ENCODE results near the gene CLUH.

Gene CLUH

GRCh38 chr17:2721603-2722002, 10.0 kb upstream of the CLUH start:
- no peak for DNase-seq (ENCODE audit: low read depth)

GRCh38 chr17:2719861-2720260, 8.3 kb upstream of the CLUH start:
- no peak for DNase-seq (ENCODE audit: low read depth)

- DNase-seq (ENCODE audit: low read depth), result no peak
Observed at GRCh38 chr17:2718150-2718938, 6.8 kb upstream of the CLUH start.

GRCh38 chr17:2716649-2717048, 5.1 kb upstream of the CLUH start:
- no peak for DNase-seq (ENCODE audit: low read depth)

- DNase-seq (ENCODE audit: low read depth), result no peak
Observed at GRCh38 chr17:2713881-2714280, 2.3 kb upstream of the CLUH start.

- DNase-seq (ENCODE audit: low read depth), result no peak
Observed at GRCh38 chr17:2712300-2713043, 908 bp upstream of the CLUH start.

- no peak for DNase-seq (ENCODE audit: low read depth)
Observed at GRCh38 chr17:2710803-2711607, 559 bp downstream of the CLUH start.

GRCh38 chr17:2710071-2710802, 1.3 kb downstream of the CLUH start:
- no peak for DNase-seq (ENCODE audit: low read depth)

GRCh38 chr17:2709183-2709661, 2.3 kb downstream of the CLUH start:
- DNase-seq (ENCODE audit: low read depth), result no peak

- DNase-seq (ENCODE audit: low read depth), result no peak
Observed at GRCh38 chr17:2708585-2709182, 2.9 kb downstream of the CLUH start.

GRCh38 chr17:2707721-2708584, 3.6 kb downstream of the CLUH start:
- no peak for DNase-seq (ENCODE audit: low read depth)

GRCh38 chr17:2706911-2707510, 4.6 kb downstream of the CLUH start:
- no peak for DNase-seq (ENCODE audit: low read depth)

- no peak for DNase-seq (ENCODE audit: low read depth)
Observed at GRCh38 chr17:2705888-2706795, 5.4 kb downstream of the CLUH start.

- no peak for DNase-seq (ENCODE audit: low read depth)
Observed at GRCh38 chr17:2705263-2705662, 6.3 kb downstream of the CLUH start.

GRCh38 chr17:2704890-2705248, 6.7 kb downstream of the CLUH start:
- DNase-seq (ENCODE audit: low read depth), result no peak

- DNase-seq (ENCODE audit: low read depth), result no peak
Observed at GRCh38 chr17:2704031-2704889, 7.3 kb downstream of the CLUH start.

GRCh38 chr17:2703606-2704005, 8.0 kb downstream of the CLUH start:
- no peak for DNase-seq (ENCODE audit: low read depth)

GRCh38 chr17:2703181-2703580, 8.4 kb downstream of the CLUH start:
- DNase-seq (ENCODE audit: low read depth), result no peak

All from HS-5 (cell line).